ENCODE results near the gene SCRN3. TPM values are rescaled to one million over a fixed set of nuclear protein-coding genes. Genes with fewer than 3 reads are reported as not detected.

SCRN3 gene
- polyA plus RNA-seq, 1 donor from 2014 or later = 57.1 TPM

GRCh38 chr2:174450021-174450816, 54.7 kb downstream of the SCRN3 start:
- Histone ChIP-seq H3K36me3 (ENCODE audit: insufficient read depth, low read length) (no peaks in the 10 kb centered on the region), H3K27me3 (ENCODE audit: insufficient read depth, low read depth, low read length) (no peaks in the 10 kb centered on the region), H3K9me2 (ENCODE audit: insufficient read depth, low read length) (no peaks in the 10 kb centered on the region), H3K9ac (ENCODE audit: low read length) (no peak overlapping the region), H4K20me1 (ENCODE audit: insufficient read depth) (no peaks in the 10 kb centered on the region), H3K9me3 (ENCODE audit: low read length) (no peaks in the 10 kb centered on the region), H3K79me2 (replicated peaks; ENCODE audit: insufficient read depth, low read length) (no peaks in the 10 kb centered on the region), H3K4me2 (ENCODE audit: low read length) (no peak overlapping the region), H3K4me3 (ENCODE audit: low read length) (no peak overlapping the region), H3K27ac (ENCODE audit: low read length) (no peak overlapping the region), H3F3A (ENCODE audit: insufficient read depth, low read length, poor library complexity, severe bottlenecking) (no peaks in the 10 kb centered on the region), H2AFZ (ENCODE audit: low read depth, low read length) (no peak overlapping the region)
- no peak for TF ChIP-seq RAD21 (conservative IDR thresholded peaks at IDR 0.05)

DNA sequence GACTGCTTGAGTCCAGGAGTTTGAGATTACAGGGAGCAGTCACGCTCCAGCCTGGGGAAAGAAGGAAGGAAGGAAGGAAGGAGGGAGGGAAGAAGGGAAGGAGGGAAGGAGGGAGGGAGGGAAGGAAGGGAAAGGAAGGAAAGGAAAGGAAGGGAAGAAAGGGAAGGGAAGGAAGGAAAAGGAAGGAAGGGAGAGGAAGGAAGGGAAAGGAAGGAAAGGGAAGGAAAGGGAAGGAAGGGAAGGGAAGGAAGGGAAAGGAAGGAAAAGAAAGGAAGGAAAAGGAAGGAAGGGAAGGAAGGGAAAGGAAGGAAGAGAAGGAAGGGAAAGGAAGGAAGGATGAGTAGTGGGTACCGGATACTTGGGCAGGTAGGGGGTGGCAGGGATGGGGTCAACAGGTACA, 59.0 kb downstream of the SCRN3 start:
- no peak overlapping the region for H3K27ac ChIP-seq (ENCODE audit: low read length)
- H3K36me3 ChIP-seq (ENCODE audit: insufficient read depth, low read length) = no peaks in the 10 kb centered on the region
- no peaks in the 10 kb centered on the region for H3K9me2 ChIP-seq (ENCODE audit: insufficient read depth, low read length)
- no peaks in the 10 kb centered on the region for H3K27me3 ChIP-seq (ENCODE audit: insufficient read depth, low read depth, low read length)
- no peaks in the 10 kb centered on the region for H3F3A ChIP-seq (ENCODE audit: insufficient read depth, low read length, poor library complexity, severe bottlenecking)
- TF ChIP-seq MXI1 (conservative IDR thresholded peaks at IDR 0.05; ENCODE audit: poor library complexity, severe bottlenecking) (no peak), POLR2AphosphoS5 (IDR thresholded peaks at IDR 0.05) (no peak), RAD21 (conservative IDR thresholded peaks at IDR 0.05) (no peak)
- TF ChIP-seq, protein P1, sequence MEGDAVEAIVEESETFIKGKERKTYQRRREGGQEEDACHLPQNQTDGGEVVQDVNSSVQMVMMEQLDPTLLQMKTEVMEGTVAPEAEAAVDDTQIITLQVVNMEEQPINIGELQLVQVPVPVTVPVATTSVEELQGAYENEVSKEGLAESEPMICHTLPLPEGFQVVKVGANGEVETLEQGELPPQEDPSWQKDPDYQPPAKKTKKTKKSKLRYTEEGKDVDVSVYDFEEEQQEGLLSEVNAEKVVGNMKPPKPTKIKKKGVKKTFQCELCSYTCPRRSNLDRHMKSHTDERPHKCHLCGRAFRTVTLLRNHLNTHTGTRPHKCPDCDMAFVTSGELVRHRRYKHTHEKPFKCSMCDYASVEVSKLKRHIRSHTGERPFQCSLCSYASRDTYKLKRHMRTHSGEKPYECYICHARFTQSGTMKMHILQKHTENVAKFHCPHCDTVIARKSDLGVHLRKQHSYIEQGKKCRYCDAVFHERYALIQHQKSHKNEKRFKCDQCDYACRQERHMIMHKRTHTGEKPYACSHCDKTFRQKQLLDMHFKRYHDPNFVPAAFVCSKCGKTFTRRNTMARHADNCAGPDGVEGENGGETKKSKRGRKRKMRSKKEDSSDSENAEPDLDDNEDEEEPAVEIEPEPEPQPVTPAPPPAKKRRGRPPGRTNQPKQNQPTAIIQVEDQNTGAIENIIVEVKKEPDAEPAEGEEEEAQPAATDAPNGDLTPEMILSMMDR (IDR thresholded peaks at IDR 0.05; ENCODE audit: poor library complexity, severe bottlenecking) = no peak
- no peaks in the 10 kb centered on the region for H3K9me3 ChIP-seq (ENCODE audit: low read length)
- H3K9ac ChIP-seq (ENCODE audit: low read length) = no peak overlapping the region
- H3K79me2 ChIP-seq (replicated peaks; ENCODE audit: insufficient read depth, low read length) = no peaks in the 10 kb centered on the region
- no peak overlapping the region for H3K4me2 ChIP-seq (ENCODE audit: low read length)
- H3K4me3 ChIP-seq (ENCODE audit: low read length) = no peak overlapping the region
- no peaks in the 10 kb centered on the region for H4K20me1 ChIP-seq (ENCODE audit: insufficient read depth)
- H2AFZ ChIP-seq (ENCODE audit: low read depth, low read length) = no peak overlapping the region

GRCh38 chr2:174461221-174461620, 65.7 kb downstream of the SCRN3 start:
- Histone ChIP-seq H3K4me3 (ENCODE audit: low read length) (no peak overlapping the region), H3K9me3 (ENCODE audit: low read length) (no peaks in the 10 kb centered on the region), H3K36me3 (ENCODE audit: insufficient read depth, low read length) (no peaks in the 10 kb centered on the region), H3K4me2 (ENCODE audit: low read length) (no peak overlapping the region), H3K9me2 (ENCODE audit: insufficient read depth, low read length) (no peaks in the 10 kb centered on the region), H3K27me3 (ENCODE audit: insufficient read depth, low read depth, low read length) (no peaks in the 10 kb centered on the region), H3K79me2 (replicated peaks; ENCODE audit: insufficient read depth, low read length) (no peaks in the 10 kb centered on the region), H4K20me1 (ENCODE audit: insufficient read depth) (no peaks in the 10 kb centered on the region), H3K9ac (ENCODE audit: low read length) (no peak overlapping the region), H3F3A (ENCODE audit: insufficient read depth, low read length, poor library complexity, severe bottlenecking) (no peaks in the 10 kb centered on the region), H2AFZ (ENCODE audit: low read depth, low read length) (no peak overlapping the region), H3K27ac (ENCODE audit: low read length) (no peak overlapping the region)
- TF ChIP-seq EP300 (conservative IDR thresholded peaks at IDR 0.05; ENCODE audit: poor library complexity, severe bottlenecking) = no peak
- no peak for TF ChIP-seq TAF1 (IDR thresholded peaks at IDR 0.05; ENCODE audit: low read depth)
- no peak for TF ChIP-seq MXI1 (conservative IDR thresholded peaks at IDR 0.05; ENCODE audit: poor library complexity, severe bottlenecking)
- TF ChIP-seq, protein P1 (IDR thresholded peaks at IDR 0.05; ENCODE audit: poor library complexity, severe bottlenecking) = no peak
- no peak for TF ChIP-seq EZH2 (IDR thresholded peaks at IDR 0.05; ENCODE audit: borderline replicate concordance, insufficient read depth, low read length, poor library complexity, severe bottlenecking)
- TF ChIP-seq, protein P2, sequence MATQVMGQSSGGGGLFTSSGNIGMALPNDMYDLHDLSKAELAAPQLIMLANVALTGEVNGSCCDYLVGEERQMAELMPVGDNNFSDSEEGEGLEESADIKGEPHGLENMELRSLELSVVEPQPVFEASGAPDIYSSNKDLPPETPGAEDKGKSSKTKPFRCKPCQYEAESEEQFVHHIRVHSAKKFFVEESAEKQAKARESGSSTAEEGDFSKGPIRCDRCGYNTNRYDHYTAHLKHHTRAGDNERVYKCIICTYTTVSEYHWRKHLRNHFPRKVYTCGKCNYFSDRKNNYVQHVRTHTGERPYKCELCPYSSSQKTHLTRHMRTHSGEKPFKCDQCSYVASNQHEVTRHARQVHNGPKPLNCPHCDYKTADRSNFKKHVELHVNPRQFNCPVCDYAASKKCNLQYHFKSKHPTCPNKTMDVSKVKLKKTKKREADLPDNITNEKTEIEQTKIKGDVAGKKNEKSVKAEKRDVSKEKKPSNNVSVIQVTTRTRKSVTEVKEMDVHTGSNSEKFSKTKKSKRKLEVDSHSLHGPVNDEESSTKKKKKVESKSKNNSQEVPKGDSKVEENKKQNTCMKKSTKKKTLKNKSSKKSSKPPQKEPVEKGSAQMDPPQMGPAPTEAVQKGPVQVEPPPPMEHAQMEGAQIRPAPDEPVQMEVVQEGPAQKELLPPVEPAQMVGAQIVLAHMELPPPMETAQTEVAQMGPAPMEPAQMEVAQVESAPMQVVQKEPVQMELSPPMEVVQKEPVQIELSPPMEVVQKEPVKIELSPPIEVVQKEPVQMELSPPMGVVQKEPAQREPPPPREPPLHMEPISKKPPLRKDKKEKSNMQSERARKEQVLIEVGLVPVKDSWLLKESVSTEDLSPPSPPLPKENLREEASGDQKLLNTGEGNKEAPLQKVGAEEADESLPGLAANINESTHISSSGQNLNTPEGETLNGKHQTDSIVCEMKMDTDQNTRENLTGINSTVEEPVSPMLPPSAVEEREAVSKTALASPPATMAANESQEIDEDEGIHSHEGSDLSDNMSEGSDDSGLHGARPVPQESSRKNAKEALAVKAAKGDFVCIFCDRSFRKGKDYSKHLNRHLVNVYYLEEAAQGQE (IDR thresholded peaks at IDR 0.05; ENCODE audit: borderline replicate concordance) = no peak
- TF ChIP-seq RAD21 (conservative IDR thresholded peaks at IDR 0.05) = no peak
- no peak for TF ChIP-seq POLR2AphosphoS5 (IDR thresholded peaks at IDR 0.05)
- no peak for TF ChIP-seq SMC3 (conservative IDR thresholded peaks at IDR 0.05; ENCODE audit: poor library complexity)

Measured in neural cell (in vitro differentiated cells).